Dendritic cell treated with granulocyte-macrophage colony-stimulating factor and Interleukin-4, amounts not matched to agents 40 ng/mL and 50 ng/mL, for 4 days (primary cell): ENCODE data around the gene PHIP.
A peak's percentile ranks its signal among the peaks of the same experiment; 100 is the strongest.
"Not testable (repeated sequence)": the region's sequence is repeated elsewhere in the genome, so short reads cannot be mapped to it uniquely, and the experiment has no call there.

Experiments used
- H3K27ac Mint-ChIP-seq: one replicate; pipeline ENCODE4 v1.8.0; 2022; ENCODE audit warnings: mild to moderate bottlenecking, mixed read lengths
- H3K27me3 Mint-ChIP-seq: one replicate; pipeline ENCODE4 v1.8.0; 2022; ENCODE audit warnings: mild to moderate bottlenecking, mixed read lengths
- H3K36me3 Mint-ChIP-seq: one replicate; pipeline ENCODE4 v1.8.0; 2022; ENCODE audit warnings: low read depth, mixed read lengths
- H3K4me1 Mint-ChIP-seq: one replicate; pipeline ENCODE4 v1.8.0; 2022; ENCODE audit warnings: low read depth, mixed read lengths
- H3K4me3 Mint-ChIP-seq: one replicate; pipeline ENCODE4 v1.8.0; 2022; ENCODE audit warnings: mild to moderate bottlenecking, moderate library complexity, mixed read lengths
- H3K9me3 Mint-ChIP-seq: one replicate; pipeline ENCODE4 v1.8.0; 2022; ENCODE audit warnings: mixed read lengths
- intact Hi-C: fragments of 100-400 bp; cut with micrococcal nuclease; formaldehyde crosslinking; loops from one replicate; pipeline ENCODE4 v1.15.0; 2022

Gene PHIP

GRCh38 chr6:79078075-79078969 is at the start of gene PHIP:
Gene PHIP (minus strand): TSS chr6:79078254. CDS start chr6:79078068, 186 bp downstream.
- no peaks in the 10 kb centered on the region for H3K9me3 Mint-ChIP-seq
- no peaks in the 10 kb centered on the region for H3K27me3 Mint-ChIP-seq
- H3K4me3 Mint-ChIP-seq: peak within 1 kb of the TSS; percentile 92
- H3K36me3 Mint-ChIP-seq: peaks cover 21% of the 10 kb centered on the region
- peak within 1 kb of the TSS; percentile 99 for H3K27ac Mint-ChIP-seq
- intact Hi-C loops: loop anchor here (1.0 to 10.0 kb wide), 5 partner anchors 155 to 1026 kb away; partner anchors contain the start of genes BCKDHB and LCA5
- H3K4me1 Mint-ChIP-seq: peaks cover 35% of the 10 kb centered on the region

- intact Hi-C loops: no loop called here
These were observed 49.6 kb upstream of the PHIP start for GRCh38 chr6:79127660-79128059.

DNA sequence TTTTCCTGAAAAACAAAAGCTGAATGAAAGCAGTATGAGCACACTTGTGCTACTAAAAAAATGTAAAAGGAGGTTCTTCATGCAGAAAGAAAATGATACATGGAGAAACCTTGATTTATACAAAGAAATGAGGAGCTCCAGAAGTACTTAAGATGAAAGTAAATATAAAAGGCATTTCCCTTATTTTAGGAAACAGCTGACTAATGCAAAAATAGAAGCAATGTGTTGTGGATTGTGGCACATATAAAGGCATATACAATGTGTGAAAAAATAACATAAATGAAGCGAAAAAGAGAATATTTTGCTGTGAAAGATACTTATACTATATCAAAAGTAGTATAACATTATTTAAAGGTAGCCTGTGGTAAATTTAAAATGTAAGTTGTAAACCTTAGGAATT is 41.2 kb upstream of the PHIP start:
- intact Hi-C loops: no loop called here
- no peak overlapping the region for H3K27ac Mint-ChIP-seq
- no peak overlapping the region for H3K4me3 Mint-ChIP-seq
- H3K4me1 Mint-ChIP-seq: no peaks in the 10 kb centered on the region
- H3K36me3 Mint-ChIP-seq: no peaks in the 10 kb centered on the region
- peaks cover 3% of the 10 kb centered on the region for H3K27me3 Mint-ChIP-seq
- H3K9me3 Mint-ChIP-seq: no peaks in the 10 kb centered on the region

More at GRCh38 chr6:79127660-79128059, 49.6 kb upstream of the PHIP start:
- Mint-ChIP-seq H3K36me3 (no peaks in the 10 kb centered on the region), H3K27me3 (no peaks in the 10 kb centered on the region), H3K4me3 (no peak overlapping the region), H3K27ac (no peak overlapping the region), H3K9me3 (no peaks in the 10 kb centered on the region), H3K4me1 (no peaks in the 10 kb centered on the region)

DNA sequence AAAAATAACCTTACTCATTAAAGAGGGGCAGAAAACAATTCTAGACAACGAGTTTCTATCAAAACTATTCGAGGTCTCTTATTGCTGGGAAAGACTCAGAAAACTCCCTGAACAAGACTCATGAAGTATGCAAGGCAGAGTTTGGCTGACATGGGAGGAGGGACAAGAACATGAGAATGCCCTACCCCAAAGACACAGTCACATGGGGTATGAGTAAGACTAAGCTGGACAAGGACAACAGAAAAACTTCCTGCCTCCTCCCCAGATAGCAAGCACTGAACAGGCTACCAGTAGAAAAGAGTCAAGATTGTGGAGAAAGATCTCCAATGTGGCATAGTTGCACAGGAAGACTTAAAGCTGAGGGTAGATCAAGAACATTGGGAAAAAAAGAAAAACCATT is 39.7 kb upstream of the PHIP start:
- intact Hi-C loops: no loop called here
- Mint-ChIP-seq H3K36me3 (no peaks in the 10 kb centered on the region), H3K27ac (no peak overlapping the region), H3K27me3 (peaks cover 3% of the 10 kb centered on the region), H3K9me3 (no peaks in the 10 kb centered on the region), H3K4me1 (no peaks in the 10 kb centered on the region), H3K4me3 (no peak overlapping the region)

DNA sequence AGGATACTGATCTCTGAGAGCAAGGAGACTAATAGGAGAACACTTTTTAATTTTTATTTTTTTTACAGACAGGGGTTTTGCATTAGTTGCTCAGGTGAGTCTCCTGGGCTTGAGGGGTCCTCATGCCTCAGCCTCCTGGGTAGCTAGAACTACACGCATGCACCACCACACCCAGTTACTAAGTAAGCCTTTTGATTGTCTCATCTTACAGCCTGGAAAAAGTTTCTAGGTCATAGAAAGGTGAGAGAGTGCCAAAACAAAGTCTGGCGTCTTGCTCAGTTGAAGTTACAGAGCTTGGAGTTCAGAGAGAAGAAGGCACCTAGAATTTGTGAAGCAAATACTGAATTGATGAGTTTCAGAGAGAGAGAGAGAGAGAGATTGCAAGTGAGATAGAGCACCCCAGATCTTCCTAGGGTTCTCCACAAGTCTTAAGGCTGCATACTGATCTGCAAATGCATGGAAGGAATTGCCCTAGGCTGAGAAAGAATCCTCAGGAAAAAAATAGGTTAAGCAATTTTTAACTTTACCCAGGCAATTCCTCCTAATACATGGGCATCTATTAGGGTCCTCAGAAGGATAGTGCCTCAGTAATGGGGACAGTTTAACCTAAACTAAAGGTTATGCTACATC is 37.6 kb upstream of the PHIP start:
- H3K4me1 Mint-ChIP-seq: no peaks in the 10 kb centered on the region
- intact Hi-C loops: no loop called here

GRCh38 chr6:79111549-79111948 is 33.5 kb upstream of the PHIP start:
- H3K27ac Mint-ChIP-seq: no peak overlapping the region

More for the DNA sequence above, 37.6 kb upstream of the PHIP start:
- Mint-ChIP-seq H3K36me3 (no peaks in the 10 kb centered on the region), H3K9me3 (no peaks in the 10 kb centered on the region), H3K27ac (no peak overlapping the region), H3K27me3 (peaks cover 3% of the 10 kb centered on the region), H3K4me3 (no peak overlapping the region)

GRCh38 chr6:79101164-79101563 is 23.1 kb upstream of the PHIP start:
- Mint-ChIP-seq H3K9me3 (no peaks in the 10 kb centered on the region), H3K4me3 (no peak overlapping the region), H3K27me3 (no peaks in the 10 kb centered on the region), H3K36me3 (no peaks in the 10 kb centered on the region), H3K4me1 (no peaks in the 10 kb centered on the region), H3K27ac (no peak overlapping the region)
- intact Hi-C loops: no loop called here

More at GRCh38 chr6:79111549-79111948, 33.5 kb upstream of the PHIP start:
- H3K27me3 Mint-ChIP-seq: no peaks in the 10 kb centered on the region
- no peaks in the 10 kb centered on the region for H3K4me1 Mint-ChIP-seq
- H3K9me3 Mint-ChIP-seq: no peaks in the 10 kb centered on the region
- no peak overlapping the region for H3K4me3 Mint-ChIP-seq
- intact Hi-C loops: no loop called here
- no peaks in the 10 kb centered on the region for H3K36me3 Mint-ChIP-seq

DNA sequence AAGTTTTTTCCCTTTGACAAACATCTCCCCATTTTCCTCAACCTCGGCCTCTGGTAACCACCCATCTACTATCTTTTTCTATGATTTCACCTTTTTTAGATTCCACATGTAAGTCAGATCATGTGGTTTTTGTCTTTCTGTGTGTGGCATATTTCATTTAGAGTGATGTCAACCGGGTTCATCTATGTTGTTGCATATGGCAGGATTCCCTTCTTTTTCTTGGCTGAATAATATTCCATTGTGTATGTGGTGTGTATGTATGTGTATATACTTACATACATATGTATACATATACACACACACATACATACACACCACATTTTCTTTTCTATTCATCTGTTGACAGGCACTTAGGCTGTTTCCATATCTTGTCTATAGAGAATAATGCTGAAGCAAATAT is 22.2 kb upstream of the PHIP start:
- H3K27ac Mint-ChIP-seq: no peak overlapping the region

GRCh38 chr6:79094938-79095337 is 16.9 kb upstream of the PHIP start:
- no peak overlapping the region for H3K27ac Mint-ChIP-seq
- H3K36me3 Mint-ChIP-seq: no peaks in the 10 kb centered on the region
- intact Hi-C loops: no loop called here

More for the DNA sequence above, 22.2 kb upstream of the PHIP start:
- Mint-ChIP-seq H3K36me3 (no peaks in the 10 kb centered on the region), H3K9me3 (no peaks in the 10 kb centered on the region), H3K27me3 (no peaks in the 10 kb centered on the region), H3K4me1 (no peaks in the 10 kb centered on the region), H3K4me3 (no peak overlapping the region)
- intact Hi-C loops: no loop called here

GRCh38 chr6:79091801-79092200 is 13.7 kb upstream of the PHIP start:
- H3K27ac Mint-ChIP-seq, intact Hi-C loops, H3K4me3 Mint-ChIP-seq, H3K27me3 Mint-ChIP-seq, H3K9me3 Mint-ChIP-seq, H3K4me1 Mint-ChIP-seq, H3K36me3 Mint-ChIP-seq: not testable (repeated sequence)

More at GRCh38 chr6:79094938-79095337, 16.9 kb upstream of the PHIP start:
- Mint-ChIP-seq H3K4me3 (no peak overlapping the region), H3K27me3 (no peaks in the 10 kb centered on the region), H3K4me1 (no peaks in the 10 kb centered on the region), H3K9me3 (peaks cover 4% of the 10 kb centered on the region)

GRCh38 chr6:79089552-79090404 is 11.7 kb upstream of the PHIP start:
- no peaks in the 10 kb centered on the region for H3K27me3 Mint-ChIP-seq
- H3K27ac Mint-ChIP-seq: no peak overlapping the region
- intact Hi-C loops: no loop called here
- H3K4me1 Mint-ChIP-seq: no peaks in the 10 kb centered on the region
- no peak overlapping the region for H3K4me3 Mint-ChIP-seq
- H3K9me3 Mint-ChIP-seq: peaks cover 7% of the 10 kb centered on the region
- H3K36me3 Mint-ChIP-seq: no peaks in the 10 kb centered on the region

DNA sequence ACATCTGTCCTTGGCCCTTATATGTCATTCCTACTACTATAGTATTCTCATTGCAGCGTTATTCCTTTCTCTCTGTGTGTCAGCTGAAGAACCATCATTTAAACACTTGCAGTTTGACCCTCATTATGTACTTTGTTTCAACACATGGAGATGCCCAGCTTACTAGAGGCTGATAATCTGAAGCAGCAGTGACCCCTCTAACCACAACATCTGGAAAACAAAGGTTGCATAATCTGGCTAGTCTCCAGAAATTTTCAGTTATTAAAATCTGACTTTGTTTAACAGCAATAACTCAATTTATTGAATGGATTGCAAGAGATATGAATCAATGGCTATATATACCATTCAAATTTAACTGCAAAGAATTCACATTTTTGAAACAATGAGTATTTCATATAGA is 6.6 kb upstream of the PHIP start:
- H3K4me1 Mint-ChIP-seq: peaks cover 13% of the 10 kb centered on the region
- peaks cover under 1% of the 10 kb centered on the region for H3K9me3 Mint-ChIP-seq
- H3K27ac Mint-ChIP-seq: no peak overlapping the region
- H3K27me3 Mint-ChIP-seq: no peaks in the 10 kb centered on the region
- intact Hi-C loops: no loop called here
- no peaks in the 10 kb centered on the region for H3K36me3 Mint-ChIP-seq
- no peak overlapping the region for H3K4me3 Mint-ChIP-seq

GRCh38 chr6:79082304-79082703 is 4.2 kb upstream of the PHIP start:
- Mint-ChIP-seq H3K27ac (no peak overlapping the region), H3K9me3 (no peaks in the 10 kb centered on the region), H3K4me3 (no peak overlapping the region), H3K36me3 (peaks cover 11% of the 10 kb centered on the region), H3K4me1 (peaks cover 22% of the 10 kb centered on the region), H3K27me3 (no peaks in the 10 kb centered on the region)
- intact Hi-C loops: no loop called here

DNA sequence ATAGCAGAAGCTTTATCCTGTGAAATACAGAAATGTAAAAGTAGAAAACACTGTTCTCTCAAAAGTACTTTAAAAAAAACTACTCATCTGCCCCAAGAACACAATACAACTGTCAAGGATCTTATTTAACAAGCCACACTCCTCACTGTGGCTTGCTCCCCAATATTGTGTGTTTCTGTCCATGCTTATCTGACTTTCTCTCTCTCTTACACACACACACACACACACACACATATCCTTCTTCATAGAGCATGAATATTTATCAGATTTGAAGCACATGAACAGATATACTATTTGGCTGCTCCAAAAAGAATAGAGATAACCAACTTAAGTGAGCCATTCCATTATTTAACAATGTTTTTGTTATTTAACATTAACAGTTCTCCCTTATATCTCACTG is 3.6 kb upstream of the PHIP start:
- no peaks in the 10 kb centered on the region for H3K27me3 Mint-ChIP-seq
- no peak overlapping the region for H3K27ac Mint-ChIP-seq
- peaks cover 15% of the 10 kb centered on the region for H3K36me3 Mint-ChIP-seq
- no peaks in the 10 kb centered on the region for H3K9me3 Mint-ChIP-seq
- peaks cover 22% of the 10 kb centered on the region for H3K4me1 Mint-ChIP-seq
- H3K4me3 Mint-ChIP-seq: no peak overlapping the region
- intact Hi-C loops: no loop called here
